HEK293T (cell line): ENCODE results near the gene TRIM17.

Source experiments
- CTCF ChIA-PET: fragments of 350-600 bp; formaldehyde crosslinking; extraction: SDS; loops from one replicate; lab custom pipeline; 2021; ENCODE audit warnings: antibody characterized with exemption, inconsistent platforms; lab: Yijun Ruan, JAX
- POLR2A ChIA-PET: fragments of 350-600 bp; formaldehyde crosslinking; extraction: SDS; loops from one replicate; lab custom pipeline; 2020; ENCODE audit warnings: antibody characterized with exemption, inconsistent platforms; lab: Yijun Ruan, JAX
- DNase-seq: peaks from one replicate; pipeline ENCODE4 v3.0.0; 2012; ENCODE audit warnings: mixed read lengths; ENCODE audit errors: extremely low spot score
- ARNT ChIP-seq: fragments of 450-650 bp; IDR thresholded peaks from 2 replicates; pipeline ENCODE4 v1.6.1; 2017; ENCODE audit warnings: mild to moderate bottlenecking
- BHLHE40 ChIP-seq: fragments of 450-650 bp; IDR thresholded peaks from 2 replicates; pipeline ENCODE4 v1.6.1; 2016; ENCODE audit warnings: mild to moderate bottlenecking, moderate library complexity, borderline replicate concordance
- CTBP1 ChIP-seq: fragments of 450-650 bp; IDR thresholded peaks from 2 replicates; pipeline ENCODE4 v1.6.1; 2016; ENCODE audit warnings: borderline replicate concordance
- ELF4 ChIP-seq: fragments of 450-650 bp; IDR thresholded peaks from 2 replicates; pipeline ENCODE4 v1.6.1; 2017; ENCODE audit warnings: antibody characterized with exemption
- FOXA1 ChIP-seq: fragments of 450-650 bp; IDR thresholded peaks from 2 replicates; pipeline ENCODE4 v1.6.1; 2016; ENCODE audit warnings: mild to moderate bottlenecking
- FOXK2 ChIP-seq: fragments of 450-650 bp; IDR thresholded peaks from 2 replicates; pipeline ENCODE4 v1.6.1; 2016; ENCODE audit warnings: mild to moderate bottlenecking
- FOXM1 ChIP-seq: fragments of 450-650 bp; IDR thresholded peaks from 2 replicates; pipeline ENCODE4 v1.6.1; 2017; ENCODE audit warnings: mild to moderate bottlenecking, borderline replicate concordance
- HDGF ChIP-seq: fragments of 450-650 bp; IDR thresholded peaks from 2 replicates; pipeline ENCODE4 v1.6.1; 2017; ENCODE audit warnings: antibody characterized with exemption, borderline replicate concordance
- L3MBTL2 ChIP-seq: fragments of 450-650 bp; conservative IDR thresholded peaks from 2 replicates; pipeline ENCODE4 v1.6.1; 2016; ENCODE audit warnings: mild to moderate bottlenecking
- LEF1 ChIP-seq: fragments of 450-650 bp; IDR thresholded peaks from 2 replicates; pipeline ENCODE4 v1.6.1; 2017; ENCODE audit warnings: mild to moderate bottlenecking, borderline replicate concordance
- NFRKB ChIP-seq: fragments of 450-650 bp; IDR thresholded peaks from 2 replicates; pipeline ENCODE4 v1.6.1; 2016; ENCODE audit warnings: mild to moderate bottlenecking, moderate library complexity
- PKNOX1 ChIP-seq: fragments of 450-650 bp; IDR thresholded peaks from 2 replicates; pipeline ENCODE4 v1.6.1; 2016
- SP1 ChIP-seq: fragments of 450-650 bp; IDR thresholded peaks from 2 replicates; pipeline ENCODE4 v1.6.1; 2017
- SUZ12 ChIP-seq: fragments of 450-650 bp; IDR thresholded peaks from 2 replicates; pipeline ENCODE4 v1.6.1; 2016; ENCODE audit warnings: mild to moderate bottlenecking
- TARDBP ChIP-seq: fragments of 450-650 bp; IDR thresholded peaks from 2 replicates; pipeline ENCODE4 v1.6.1; 2016
- ZNF384 ChIP-seq: fragments of 450-650 bp; IDR thresholded peaks from 2 replicates; pipeline ENCODE4 v1.6.1; 2016

The TRIM17 gene

GRCh38 chr1:228376262-228376628 is 40.4 kb downstream of the TRIM17 start:
- CTCF ChIA-PET = interaction anchor here (0.6 kb wide), 1 partner anchor 16 kb away, joined by 3 read pairs; no protein-coding TSS in a partner anchor
- TF ChIP-seq L3MBTL2 (no peak), PKNOX1 (no peak), NFRKB (no peak), BHLHE40 (no peak), SUZ12 (no peak), ZNF384 (no peak), SP1 (no peak)
- no peak for DNase-seq
- POLR2A ChIA-PET = interaction anchor here (0.8 kb wide), 1 partner anchor 81 kb away, joined by 3 read pairs; a partner anchor contains a TSS

- TF ChIP-seq BHLHE40 (no peak), CTBP1 (no peak), ZNF384 (no peak), PKNOX1 (no peak), ELF4 (no peak), L3MBTL2 (no peak), LEF1 (no peak)
- CTCF ChIA-PET = no interaction called here
- POLR2A ChIA-PET = interaction anchor here (0.8 kb wide), 1 partner anchor 82 kb away, joined by 3 read pairs; a partner anchor contains a TSS
- DNase-seq = no peak
Measured at GRCh38 chr1:228375578-228376261, 40.9 kb downstream of the TRIM17 start.

GRCh38 chr1:228374711-228375577 is 41.7 kb downstream of the TRIM17 start:
- POLR2A ChIA-PET = no interaction called here
- DNase-seq = no peak
- TF ChIP-seq SP1 (no peak), FOXM1 (no peak), LEF1 (no peak), SUZ12 (no peak), NFRKB (no peak), FOXK2 (no peak), FOXA1 (no peak), TARDBP (no peak)
- CTCF ChIA-PET = no interaction called here

- ChIA-PET CTCF (no interaction called here), POLR2A (no interaction called here)
- no peak for TF ChIP-seq ZNF384
- no peak for TF ChIP-seq ARNT
- TF ChIP-seq CTBP1 = no peak
- TF ChIP-seq L3MBTL2 = no peak
- no peak for TF ChIP-seq NFRKB
- TF ChIP-seq ELF4 = no peak
- no peak for TF ChIP-seq LEF1
- TF ChIP-seq SUZ12 = no peak
- TF ChIP-seq HDGF = no peak
- no peak for TF ChIP-seq FOXA1
- no peak for TF ChIP-seq FOXK2
- no peak for TF ChIP-seq SP1
- TF ChIP-seq BHLHE40 = no peak
- TF ChIP-seq TARDBP = no peak
- no peak for DNase-seq
Measured at GRCh38 chr1:228373681-228374571, 42.7 kb downstream of the TRIM17 start.

- TF ChIP-seq NFRKB (no peak), ARNT (no peak)
- ChIA-PET POLR2A (no interaction called here), CTCF (no interaction called here)
- DNase-seq = no peak
Measured at GRCh38 chr1:228373004-228373680, 43.5 kb downstream of the TRIM17 start.

GRCh38 chr1:228372183-228373003 is 44.3 kb downstream of the TRIM17 start:
- DNase-seq = no peak
- ChIA-PET POLR2A (no interaction called here), CTCF (no interaction called here)
- no peak for TF ChIP-seq ARNT
- no peak for TF ChIP-seq SP1
- no peak for TF ChIP-seq TARDBP
- TF ChIP-seq SUZ12 = no peak
- TF ChIP-seq LEF1 = no peak
- no peak for TF ChIP-seq CTBP1
